ENCODE results near the gene YY1. TPM values are rescaled to one million over a fixed set of nuclear protein-coding genes. Genes with fewer than 3 reads are reported as not detected.

The YY1 gene
- polyA plus RNA-seq, 2 of the 4 experiments (the other 2 are of a cell fraction), result 58.4 to 65.8 TPM

GRCh38 chr14:100292301-100292775 is 53.4 kb downstream of the YY1 start:
- WGBS (ENCODE audit: missing lambda C conversion rate), result 95% methylated on average over 55 of the region's 61 CpGs
- no peaks in the 10 kb centered on the region for H3K4me1 ChIP-seq
- CTCF ChIA-PET, result interaction anchor here (1.3 to 12.3 kb wide), 4 partner anchors 8 to 92 kb away, joined by 3 to 114 read pairs (median 6); no protein-coding TSS in a partner anchor
- FAIRE-seq (no peak), DNase-seq (ENCODE audit: low read depth in 1 of 2, low spot score in 1 of 2) (no peak), ATAC-seq (no peak)
- TF ChIP-seq RNF2 (IDR thresholded peaks at IDR 0.05; ENCODE audit: borderline replicate concordance, low read depth) (no peak), FOSB (CRISPR knock-in tag; IDR thresholded peaks at IDR 0.05) (no peak), E2F6 (IDR thresholded peaks at IDR 0.05; ENCODE audit: borderline replicate concordance, low read depth) (no peak), CTCF (IDR thresholded peaks at IDR 0.05) (no peak), HOXB5 (CRISPR knock-in tag; IDR thresholded peaks at IDR 0.05) (no peak), ESRRA (IDR thresholded peaks at IDR 0.05; ENCODE audit: borderline replicate concordance, low read length) (no peak), ZC3H11A (IDR thresholded peaks at IDR 0.05) (no peak), HES2 (IDR thresholded peaks at IDR 0.05) (no peak), FOXS1 (CRISPR knock-in tag; IDR thresholded peaks at IDR 0.05) (no peak), RFX5 (IDR thresholded peaks at IDR 0.05) (no peak), JUNB (IDR thresholded peaks at IDR 0.05) (no peak), NFE2L2 (conservative IDR thresholded peaks at IDR 0.05; ENCODE audit: low read length) (no peak), ZSCAN20 (CRISPR knock-in tag; IDR thresholded peaks at IDR 0.05) (no peak), MAX (IDR thresholded peaks at IDR 0.05) (no peak), GATA3 (IDR thresholded peaks at IDR 0.05; ENCODE audit: borderline replicate concordance) (no peak), TFCP2L1 (CRISPR knock-in tag; IDR thresholded peaks at IDR 0.05) (no peak), CEBPB (IDR thresholded peaks at IDR 0.05) (no peak), SMC3 (IDR thresholded peaks at IDR 0.05) (no peak), POLR2A (IDR thresholded peaks at IDR 0.05; ENCODE audit: low read length) (no peak), FOSL2 (IDR thresholded peaks at IDR 0.05) (no peak), FOSL2 (CRISPR knock-in tag; IDR thresholded peaks at IDR 0.05) (no peak)
- no peak overlapping the region for H3K4me3 ChIP-seq
- no peak overlapping the region for H3K4me2 ChIP-seq
- no peaks in the 10 kb centered on the region for H3K9me3 ChIP-seq
- POLR2A ChIA-PET, result no interaction called here
- H3K27ac ChIP-seq, result no peak overlapping the region

GRCh38 chr14:100292776-100293461 is 54.0 kb downstream of the YY1 start:
- POLR2A ChIA-PET, result no interaction called here
- CTCF ChIA-PET, result interaction anchor here (1.6 to 12.3 kb wide), 3 partner anchors 9 to 91 kb away, joined by 3 to 114 read pairs (median 10); no protein-coding TSS in a partner anchor
- no peak for DNase-seq (ENCODE audit: low read depth in 1 of 2, low spot score in 1 of 2)
- H3K4me1 ChIP-seq, result no peaks in the 10 kb centered on the region
- no peak for FAIRE-seq
- no peaks in the 10 kb centered on the region for H3K9me3 ChIP-seq
- H3K27ac ChIP-seq, result no peak overlapping the region
- no peak for TF ChIP-seq BHLHE40 (IDR thresholded peaks at IDR 0.05; ENCODE audit: low read depth, low read length)
- no peak for TF ChIP-seq HDAC2 (IDR thresholded peaks at IDR 0.05)
- no peak for TF ChIP-seq SREBF2 (IDR thresholded peaks at IDR 0.05)
- TF ChIP-seq KDM5A (IDR thresholded peaks at IDR 0.05), result no peak
- no peak for TF ChIP-seq ZSCAN20 (CRISPR knock-in tag; IDR thresholded peaks at IDR 0.05)
- no peak for TF ChIP-seq ZC3H11A (IDR thresholded peaks at IDR 0.05)
- no peak for TF ChIP-seq CBX2 (IDR thresholded peaks at IDR 0.05; ENCODE audit: borderline replicate concordance, low read depth)
- TF ChIP-seq REST (IDR thresholded peaks at IDR 0.05), result no peak
- no peak overlapping the region for H3K4me3 ChIP-seq
- ATAC-seq, result no peak
- WGBS (ENCODE audit: missing lambda C conversion rate), result 91% methylated on average over 38 of the region's 42 CpGs
- no peak overlapping the region for H3K4me2 ChIP-seq

All from A549 (cell line).